Thyroid gland (tissue), 4 donors: ENCODE data around the gene OR52K2.

Experiments
- POLR2A ChIP-seq, 2 donors: fragments of 450-650 bp; IDR thresholded peaks; one replicate each; pipeline ENCODE4 v1.6.1; 2017; ENCODE audit warnings: antibody characterized with exemption in 2 of 2, mild to moderate bottlenecking in 2 of 2, moderate library complexity in 1 of 2
- TF ChIP-seq, protein P1 (sequence below), 6 experiments: fragments of 200-600 bp in 3 of 6; fragments of 450-650 bp in 3 of 6; sonication (generic) in 3 of 6; IDR thresholded peaks; one replicate each; pipeline ENCODE4 v1.5.1; 2016 to 2019; ENCODE audit warnings: antibody characterized with exemption in 6 of 6, mild to moderate bottlenecking in 2 of 6, inconsistent platforms in 1 of 6, moderate library complexity in 1 of 6

DNA sequence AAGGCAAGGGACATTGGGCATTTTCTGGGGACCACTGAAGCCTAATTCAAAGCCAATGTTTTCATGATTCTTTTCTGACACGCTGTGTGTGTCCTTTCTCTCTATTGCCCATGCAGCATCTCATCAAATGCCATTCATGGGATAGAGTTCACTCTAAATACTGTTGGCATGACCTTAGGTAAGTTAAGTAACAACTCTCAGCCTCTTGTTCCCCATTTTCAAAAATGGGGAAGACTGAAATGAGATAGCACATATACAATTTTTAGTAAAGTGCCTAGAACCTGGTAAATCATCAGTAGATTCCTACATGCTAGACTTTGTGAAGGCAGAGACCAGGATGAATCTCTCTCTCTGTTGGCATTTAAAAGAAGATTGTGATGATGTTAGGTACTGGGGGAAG lies 12.7 kb upstream of the OR52K2 start:
- TF ChIP-seq, protein P1, sequence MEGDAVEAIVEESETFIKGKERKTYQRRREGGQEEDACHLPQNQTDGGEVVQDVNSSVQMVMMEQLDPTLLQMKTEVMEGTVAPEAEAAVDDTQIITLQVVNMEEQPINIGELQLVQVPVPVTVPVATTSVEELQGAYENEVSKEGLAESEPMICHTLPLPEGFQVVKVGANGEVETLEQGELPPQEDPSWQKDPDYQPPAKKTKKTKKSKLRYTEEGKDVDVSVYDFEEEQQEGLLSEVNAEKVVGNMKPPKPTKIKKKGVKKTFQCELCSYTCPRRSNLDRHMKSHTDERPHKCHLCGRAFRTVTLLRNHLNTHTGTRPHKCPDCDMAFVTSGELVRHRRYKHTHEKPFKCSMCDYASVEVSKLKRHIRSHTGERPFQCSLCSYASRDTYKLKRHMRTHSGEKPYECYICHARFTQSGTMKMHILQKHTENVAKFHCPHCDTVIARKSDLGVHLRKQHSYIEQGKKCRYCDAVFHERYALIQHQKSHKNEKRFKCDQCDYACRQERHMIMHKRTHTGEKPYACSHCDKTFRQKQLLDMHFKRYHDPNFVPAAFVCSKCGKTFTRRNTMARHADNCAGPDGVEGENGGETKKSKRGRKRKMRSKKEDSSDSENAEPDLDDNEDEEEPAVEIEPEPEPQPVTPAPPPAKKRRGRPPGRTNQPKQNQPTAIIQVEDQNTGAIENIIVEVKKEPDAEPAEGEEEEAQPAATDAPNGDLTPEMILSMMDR (IDR thresholded peaks at IDR 0.05): no peak
- no peak for TF ChIP-seq POLR2A (IDR thresholded peaks at IDR 0.05)
